Measurements from ENCODE around the gene LIM2. TPM values are rescaled to one million over a fixed set of nuclear protein-coding genes. Genes with fewer than 3 reads are reported as not detected.

Gene LIM2
- total RNA-seq, result not detected in 3 replicates

GRCh38 chr19:51387924-51388389 is at the start of gene LIM2:
TSS of gene LIM2 (minus strand) at chr19:51387974. CDS start at chr19:51387443, 531 bp downstream.
- H3K27ac Mint-ChIP-seq, result no peak within 1 kb of the TSS
- no peaks in the 10 kb centered on the region for H3K9me3 Mint-ChIP-seq
- no peak for TF ChIP-seq CTCF (IDR thresholded peaks at IDR 0.05; ENCODE audit: unreplicated experiment)
- no peaks in the 10 kb centered on the region for H3K36me3 Mint-ChIP-seq
- H3K27me3 Mint-ChIP-seq (ENCODE audit: low read depth), result no peaks in the 10 kb centered on the region
- DNase-seq (ENCODE audit: low spot score in 2 of 2, unreplicated experiment in 2 of 2), result no peak
- H3K4me3 Mint-ChIP-seq, result no peak within 1 kb of the TSS
- H3K4me1 Mint-ChIP-seq, result peaks cover 6% of the 10 kb centered on the region

- no peak overlapping the region for H3K27ac Mint-ChIP-seq
- no peaks in the 10 kb centered on the region for H3K27me3 Mint-ChIP-seq (ENCODE audit: low read depth)
- no peaks in the 10 kb centered on the region for H3K4me1 Mint-ChIP-seq
- no peak overlapping the region for H3K4me3 Mint-ChIP-seq
- TF ChIP-seq CTCF (IDR thresholded peaks at IDR 0.05; ENCODE audit: unreplicated experiment), result no peak
- H3K36me3 Mint-ChIP-seq, result no peaks in the 10 kb centered on the region
- no peaks in the 10 kb centered on the region for H3K9me3 Mint-ChIP-seq
- DNase-seq (ENCODE audit: low spot score in 2 of 2, unreplicated experiment in 2 of 2), result no peak
Observed at GRCh38 chr19:51434456-51434855, 46.7 kb upstream of the LIM2 start.

DNA sequence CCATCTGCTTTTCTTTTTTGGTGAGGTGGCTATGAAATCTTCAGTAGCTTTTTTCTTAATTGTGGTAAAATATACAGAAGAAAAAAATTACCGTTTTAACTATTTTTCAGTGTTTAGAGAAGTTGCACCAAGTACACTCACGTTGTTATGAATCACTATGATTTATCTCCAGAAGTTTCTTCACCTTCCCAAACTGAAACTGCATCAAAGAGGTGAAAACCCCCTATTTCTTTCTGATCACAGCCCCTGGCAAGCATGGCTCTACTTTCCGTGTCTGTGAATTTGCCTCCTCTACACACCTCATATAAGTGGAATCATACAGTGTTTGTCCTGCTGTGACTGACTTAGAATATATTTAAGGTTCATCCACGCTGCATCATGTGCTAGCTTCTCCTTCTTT is 45.3 kb upstream of the LIM2 start:
- no peaks in the 10 kb centered on the region for H3K4me1 Mint-ChIP-seq
- TF ChIP-seq CTCF (IDR thresholded peaks at IDR 0.05; ENCODE audit: unreplicated experiment), result no peak
- H3K4me3 Mint-ChIP-seq, result no peak overlapping the region
- H3K9me3 Mint-ChIP-seq, result peaks cover 4% of the 10 kb centered on the region
- no peak overlapping the region for H3K27ac Mint-ChIP-seq
- H3K36me3 Mint-ChIP-seq, result no peaks in the 10 kb centered on the region
- no peaks in the 10 kb centered on the region for H3K27me3 Mint-ChIP-seq (ENCODE audit: low read depth)
- no peak for DNase-seq (ENCODE audit: low spot score in 2 of 2, unreplicated experiment in 2 of 2)

DNA sequence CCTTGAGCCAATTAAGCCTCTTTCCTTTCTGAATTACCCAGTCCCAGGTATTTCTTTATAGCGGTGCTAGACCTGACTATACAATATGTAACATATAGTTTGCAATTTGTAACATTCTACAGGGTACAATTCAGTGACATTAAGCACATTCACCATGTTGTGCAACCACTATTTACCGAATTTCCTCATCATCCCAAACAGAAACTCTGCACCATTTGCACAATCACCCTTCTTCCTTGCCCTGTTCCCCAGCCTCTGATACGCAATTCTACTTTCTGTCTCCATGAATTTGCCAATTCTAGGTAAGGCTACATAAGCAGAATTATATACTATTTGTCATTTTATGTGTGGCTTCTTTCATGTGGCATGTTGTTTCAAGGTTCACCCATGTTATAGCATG is 43.4 kb upstream of the LIM2 start:
- no peaks in the 10 kb centered on the region for H3K4me1 Mint-ChIP-seq
- peaks cover 4% of the 10 kb centered on the region for H3K9me3 Mint-ChIP-seq
- no peak overlapping the region for H3K27ac Mint-ChIP-seq
- no peak for DNase-seq (ENCODE audit: low spot score in 2 of 2, unreplicated experiment in 2 of 2)
- no peak for TF ChIP-seq CTCF (IDR thresholded peaks at IDR 0.05; ENCODE audit: unreplicated experiment)
- H3K36me3 Mint-ChIP-seq, result no peaks in the 10 kb centered on the region
- no peaks in the 10 kb centered on the region for H3K27me3 Mint-ChIP-seq (ENCODE audit: low read depth)
- H3K4me3 Mint-ChIP-seq, result no peak overlapping the region

- H3K4me3 Mint-ChIP-seq, result no peak overlapping the region
- no peak for TF ChIP-seq CTCF (IDR thresholded peaks at IDR 0.05; ENCODE audit: unreplicated experiment)
- H3K27me3 Mint-ChIP-seq (ENCODE audit: low read depth), result no peaks in the 10 kb centered on the region
- no peaks in the 10 kb centered on the region for H3K36me3 Mint-ChIP-seq
- no peaks in the 10 kb centered on the region for H3K4me1 Mint-ChIP-seq
- no peak for DNase-seq (ENCODE audit: low spot score in 2 of 2, unreplicated experiment in 2 of 2)
- peaks cover 4% of the 10 kb centered on the region for H3K9me3 Mint-ChIP-seq
- H3K27ac Mint-ChIP-seq, result no peak overlapping the region
Observed at GRCh38 chr19:51430221-51430620, 42.4 kb upstream of the LIM2 start.

DNA sequence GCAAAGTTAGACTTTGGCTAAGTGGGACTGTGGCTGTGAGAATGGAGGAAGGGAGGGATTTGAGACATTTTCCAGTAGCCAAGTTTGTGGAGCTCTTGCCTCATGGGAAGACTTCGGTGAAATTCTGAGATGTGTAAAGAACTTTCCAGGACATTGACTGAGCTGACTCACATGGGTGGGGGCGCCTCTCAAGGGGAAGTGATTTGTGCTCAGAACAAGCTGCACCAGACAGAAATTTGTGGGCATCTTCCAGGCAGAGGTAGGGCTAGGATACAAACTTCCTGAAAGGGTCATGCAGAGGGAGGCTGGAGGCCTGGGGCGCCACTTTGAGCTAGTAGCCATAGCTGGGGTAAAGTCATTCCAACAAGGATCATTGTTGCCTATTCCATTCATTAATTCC is 39.4 kb upstream of the LIM2 start:
- Mint-ChIP-seq H3K4me3 (no peak overlapping the region), H3K4me1 (no peaks in the 10 kb centered on the region), H3K27ac (no peak overlapping the region), H3K36me3 (no peaks in the 10 kb centered on the region), H3K27me3 (ENCODE audit: low read depth) (no peaks in the 10 kb centered on the region), H3K9me3 (peaks cover 4% of the 10 kb centered on the region)
- TF ChIP-seq CTCF (IDR thresholded peaks at IDR 0.05; ENCODE audit: unreplicated experiment), result no peak
- no peak for DNase-seq (ENCODE audit: low spot score in 2 of 2, unreplicated experiment in 2 of 2)

All from mesothelial cell of epicardium (in vitro differentiated cells).